SK-N-SH (cell line): ENCODE measurements around the gene CCT8L2. TPM values are rescaled to one million over a fixed set of nuclear protein-coding genes. Genes with fewer than 3 reads are reported as not detected.
"Not testable (repeated sequence)": the region's sequence is repeated elsewhere in the genome, so short reads cannot be mapped to it uniquely, and the experiment has no call there.

Experiments
- CTCF ChIA-PET: fragments of 300-600, 350-600 bp; formaldehyde crosslinking; extraction: SDS; loops from one replicate; lab custom pipeline; 2021; lab: Yijun Ruan, JAX
- POLR2A ChIA-PET: fragments of 350-600 bp; sonication (Branson Sonifier 250); formaldehyde crosslinking; extraction: SDS; loops from one replicate; lab custom pipeline; 2020; ENCODE audit warnings: antibody characterized with exemption, inconsistent platforms; lab: Yijun Ruan, JAX
- DNase-seq: peaks from one replicate; pipeline ENCODE4 v3.0.0; 2012
- H2AFZ ChIP-seq: fragments of 200-600 bp; sonication (generic); 2 replicates; pipeline ENCODE4 v1.8.1; 2016; ENCODE audit warnings: antibody characterized with exemption, mild to moderate bottlenecking, low read depth
- H3F3A ChIP-seq: fragments of 200-600 bp; sonication (generic); replicated peaks from 2 replicates; pipeline ENCODE3; 2016; ENCODE audit warnings: antibody characterized with exemption, mild to moderate bottlenecking; ENCODE audit not compliant: insufficient read depth
- H3K27ac ChIP-seq, 2 experiments: fragments of 200-500 bp in 1 of 2; fragments of 200-600 bp in 1 of 2; sonication (Bioruptor generic) in 1 of 2; sonication (generic), shearing (Covaris generic) in 1 of 2; 2 replicates each; pipeline versions ENCODE4 v1.5.1 to v1.6.1; 2014 to 2016; ENCODE audit warnings: low read depth in 2 of 2, inconsistent platforms in 1 of 2, low read length in 1 of 2, mild to moderate bottlenecking in 1 of 2, mixed read lengths in 1 of 2
- H3K27me3 ChIP-seq: fragments of 200-600 bp; sonication (generic), shearing (Covaris generic); 2 replicates; pipeline ENCODE4 v1.6.1; 2016; ENCODE audit warnings: mixed run types; ENCODE audit not compliant: insufficient read depth
- H3K36me3 ChIP-seq, 2 experiments: fragments of 200-500 bp in 1 of 2; fragments of 200-600 bp in 1 of 2; sonication (Bioruptor generic) in 1 of 2; sonication (generic) in 1 of 2; replicated peaks in 1 of 2; 2 replicates each; pipeline versions ENCODE3 to v1.5.1; 2014 to 2016; ENCODE audit warnings: low read length in 1 of 2, mild to moderate bottlenecking in 1 of 2; ENCODE audit not compliant: insufficient read depth in 2 of 2, control insufficient read depth in 1 of 2
- H3K4me1 ChIP-seq, 2 experiments: fragments of 200-500 bp in 1 of 2; fragments of 200-600 bp in 1 of 2; sonication (Bioruptor generic) in 1 of 2; sonication (generic), shearing (Covaris generic) in 1 of 2; 2 replicates each; pipeline versions ENCODE4 v1.5.1 to v1.6.1; 2014 to 2016; ENCODE audit warnings: low read depth in 1 of 2, low read length in 1 of 2, mixed run types in 1 of 2; ENCODE audit not compliant: insufficient read depth in 2 of 2, control insufficient read depth in 1 of 2
- H3K4me2 ChIP-seq: fragments of 200-600 bp; sonication (generic), shearing (Covaris generic); 2 replicates; pipeline ENCODE4 v1.6.1; 2017; ENCODE audit warnings: mixed run types
- H3K4me3 ChIP-seq, 2 experiments: fragments of 200-500 bp in 1 of 2; fragments of 200-600 bp in 1 of 2; sonication (Bioruptor generic) in 1 of 2; sonication (generic), shearing (Covaris generic) in 1 of 2; 2 replicates each; pipeline versions ENCODE4 v1.5.1 to v1.8.1; 2014 to 2016; ENCODE audit warnings: low read depth in 2 of 2, inconsistent platforms in 1 of 2, low read length in 1 of 2, mild to moderate bottlenecking in 1 of 2, mixed read lengths in 1 of 2, moderate library complexity in 1 of 2
- H3K79me2 ChIP-seq: fragments of 200-600 bp; sonication (generic); 2 replicates; pipeline ENCODE4 v1.8.1; 2017; ENCODE audit warnings: mild to moderate bottlenecking; ENCODE audit not compliant: insufficient read depth
- H3K9ac ChIP-seq: fragments of 200-600 bp; sonication (generic); 2 replicates; pipeline ENCODE4 v1.6.1; 2017; ENCODE audit warnings: mixed run types
- H3K9me2 ChIP-seq: fragments of 200-600 bp; sonication (generic); 2 replicates; pipeline ENCODE4 v1.6.1; 2017; ENCODE audit warnings: mixed run types
- H3K9me3 ChIP-seq: fragments of 200-600 bp; sonication (generic); 2 replicates; pipeline ENCODE4 v1.6.1; 2017; ENCODE audit warnings: mixed run types, mild to moderate bottlenecking, moderate library complexity
- H4K20me1 ChIP-seq: fragments of 200-600 bp; sonication (generic); 2 replicates; pipeline ENCODE4 v1.6.1; 2017; ENCODE audit warnings: mild to moderate bottlenecking, mixed run types; ENCODE audit not compliant: insufficient read depth
- FOXJ3 ChIP-seq: sonication (generic); formaldehyde crosslinking; IDR thresholded peaks from 2 replicates; pipeline ENCODE4 v1.5.1; 2020; ENCODE audit warnings: mild to moderate bottlenecking, missing genetic modification reagents
- RFX5 ChIP-seq: IDR thresholded peaks from 2 replicates; pipeline ENCODE4 v1.6.1; 2012; ENCODE audit warnings: mild to moderate bottlenecking, improper control_type of control experiment, low read length
- TCF12 ChIP-seq: IDR thresholded peaks from 2 replicates; pipeline ENCODE4 v1.4.0; 2012
- TEAD4 ChIP-seq: IDR thresholded peaks from 2 replicates; pipeline ENCODE4 v1.4.0; 2012; ENCODE audit warnings: mild to moderate bottlenecking, borderline replicate concordance; ENCODE audit not compliant: insufficient read depth
- WGBS: methylation state at CpG from one replicate; pipeline ENCODE4 v1.1.6; 2017; ENCODE audit warnings: low lambda C conversion rate; 5-methylcytosine and 5-hydroxymethylcytosine counted together
- polyA plus RNA-seq, 3 experiments: library from polyadenylated mRNA; depleted of rRNA; stranded (reverse); fragments of >200 nt; gene quantifications; 2 replicates each; pipeline ENCODE4 v1.2.3, GENCODE V29; 2012

Gene CCT8L2
- polyA plus RNA-seq, 1 of the 3 experiments (the other 2 are of a cell fraction) = not detected

DNA sequence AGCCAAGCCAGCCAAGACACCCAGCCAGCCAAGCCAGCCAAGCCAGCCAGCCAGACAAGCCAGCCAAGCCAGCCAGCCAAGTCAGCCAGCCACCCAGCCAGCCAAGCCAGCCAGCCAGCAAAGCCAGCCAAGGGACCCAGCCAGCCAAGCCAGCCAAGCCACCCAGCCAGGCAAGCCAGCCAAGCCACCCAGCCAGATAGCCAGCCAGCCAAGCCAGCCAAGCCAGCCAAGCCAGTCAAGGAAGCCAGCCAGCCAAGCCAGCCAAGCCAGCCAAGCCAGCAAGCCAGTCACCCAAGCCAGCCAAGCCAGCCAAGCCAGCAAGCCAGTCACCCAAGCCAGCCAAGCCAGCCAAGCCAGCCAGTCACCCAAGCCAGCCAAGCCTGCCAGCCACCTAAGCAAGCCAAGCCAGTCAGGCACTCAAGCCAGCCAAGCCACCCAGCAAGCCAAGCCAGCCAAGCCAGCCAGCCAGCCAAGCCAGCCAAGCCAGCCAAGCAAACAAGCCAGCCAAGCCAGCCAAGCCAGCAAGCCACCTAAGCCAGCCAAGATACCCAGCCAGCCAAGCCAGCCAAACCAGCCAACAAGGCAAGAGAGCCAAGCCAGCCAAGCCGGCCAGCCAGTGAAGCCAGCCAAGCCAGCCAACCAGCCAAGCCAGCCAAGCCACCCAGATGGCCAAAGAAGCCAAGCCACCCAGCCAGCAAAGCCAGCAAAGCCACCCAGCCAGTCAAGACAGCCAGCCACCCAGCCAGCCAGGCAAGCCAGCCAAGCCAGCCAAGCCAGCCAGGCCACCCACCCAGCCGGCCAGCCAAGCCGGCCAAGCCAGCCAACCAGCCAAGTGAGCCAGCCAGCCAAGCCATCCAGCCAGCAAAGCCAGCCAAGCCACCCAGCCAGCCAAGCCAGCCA lies 33.3 kb downstream of the CCT8L2 start (continued):
- no peak for TF ChIP-seq FOXJ3 (CRISPR knock-in tag)
- TF ChIP-seq RFX5 = no peak
- no peak for TF ChIP-seq TEAD4
- no peak for TF ChIP-seq TCF12

- H3K4me1 ChIP-seq, H3K4me2 ChIP-seq, DNase-seq, H3F3A ChIP-seq, H3K9me2 ChIP-seq, H3K27me3 ChIP-seq, H3K27ac ChIP-seq, H3K4me3 ChIP-seq, H3K9ac ChIP-seq, H3K9me3 ChIP-seq, H4K20me1 ChIP-seq, H2AFZ ChIP-seq, CTCF ChIA-PET, POLR2A ChIA-PET, H3K36me3 ChIP-seq, H3K79me2 ChIP-seq: not testable (repeated sequence)
- 20% methylated on average over 1 of the region's 4 CpGs for WGBS
Measured at GRCh38 chr22:16558376-16558945, 34.1 kb downstream of the CCT8L2 start.

GRCh38 chr22:16557511-16557910 lies 35.1 kb downstream of the CCT8L2 start:
- H3K4me1 ChIP-seq, H3K9me3 ChIP-seq, H3K4me3 ChIP-seq, CTCF ChIA-PET, H3K27ac ChIP-seq, H3K36me3 ChIP-seq, H3K4me2 ChIP-seq, H3K79me2 ChIP-seq, H3K27me3 ChIP-seq, H3K9me2 ChIP-seq, H3F3A ChIP-seq, H2AFZ ChIP-seq, H3K9ac ChIP-seq, DNase-seq, POLR2A ChIA-PET, H4K20me1 ChIP-seq: not testable (repeated sequence)
- WGBS = 31% methylated on average over 7 of the region's 13 CpGs

DNA sequence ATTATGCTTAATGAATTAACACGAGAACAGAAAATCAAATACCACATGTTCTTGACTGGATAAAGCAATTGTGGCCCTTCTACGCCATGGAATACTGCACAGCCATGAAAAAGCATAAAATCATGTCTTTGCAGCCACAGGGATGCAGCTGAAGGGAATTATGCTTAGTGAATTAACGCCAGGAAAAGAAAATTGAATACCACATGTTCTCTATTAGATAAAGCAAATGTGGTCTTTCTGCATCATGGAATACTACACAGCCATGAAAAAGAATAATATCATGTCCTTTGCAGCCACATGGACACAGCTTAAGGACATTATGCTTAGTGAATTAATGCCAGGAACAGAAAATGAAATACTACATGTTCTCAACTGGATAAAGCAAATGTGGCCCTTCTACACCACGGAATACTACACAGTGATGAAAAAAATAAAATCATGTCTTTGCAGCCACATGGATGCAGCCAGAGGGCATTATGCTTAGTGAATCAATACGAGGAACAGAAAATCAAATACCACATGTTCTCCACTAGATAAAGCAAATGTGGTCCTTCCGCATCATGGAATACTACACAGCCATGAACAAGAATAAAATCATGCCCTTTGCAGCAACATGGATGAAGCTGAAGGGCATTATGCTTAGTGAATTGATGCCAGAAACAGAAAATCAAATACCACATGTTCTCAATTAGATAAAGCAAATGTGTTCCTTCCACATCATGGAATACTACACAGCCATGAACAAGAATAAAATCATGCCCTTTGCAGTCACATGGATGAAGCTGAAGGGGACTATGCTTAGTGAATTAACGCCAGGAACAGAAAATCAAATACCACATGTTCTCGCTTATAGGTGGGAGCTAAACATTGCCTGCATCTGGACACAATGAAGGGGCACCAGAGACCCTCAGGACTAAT lies 37.3 kb downstream of the CCT8L2 start:
- DNase-seq, H3K4me2 ChIP-seq, H3K9ac ChIP-seq, H3K9me2 ChIP-seq, H3K79me2 ChIP-seq, H2AFZ ChIP-seq, POLR2A ChIA-PET, CTCF ChIA-PET, H3K27me3 ChIP-seq, H3K36me3 ChIP-seq, H3K4me3 ChIP-seq, H3K4me1 ChIP-seq, H3F3A ChIP-seq, H4K20me1 ChIP-seq, H3K9me3 ChIP-seq, H3K27ac ChIP-seq: not testable (repeated sequence)
- WGBS = 24% methylated on average over 7 of the region's 8 CpGs

- POLR2A ChIA-PET, H3K4me2 ChIP-seq, H3F3A ChIP-seq, H3K27ac ChIP-seq, CTCF ChIA-PET, H3K4me1 ChIP-seq, H3K79me2 ChIP-seq, DNase-seq, H3K27me3 ChIP-seq, H3K9me2 ChIP-seq, H3K9ac ChIP-seq, H3K9me3 ChIP-seq, H4K20me1 ChIP-seq, H3K4me3 ChIP-seq, H3K36me3 ChIP-seq, H2AFZ ChIP-seq: not testable (repeated sequence)
- WGBS = 0% methylated on average over 1 of the region's 1 CpG
Measured at GRCh38 chr22:16543310-16543709, 49.3 kb downstream of the CCT8L2 start.
